Hippocampal formation (tissue), 2 donors: ENCODE data around the gene RFX2.

Source experiments
- DNase-seq, 2 donors: peaks; one replicate each; lab custom pipeline; 2025; lab: John Stamatoyannopoulos, UW

Gene RFX2

GRCh38 chr19:5955636-5955935, 154.7 kb downstream of the RFX2 start:
- DNase-seq = no peak

- no peak for DNase-seq
Observed at GRCh38 chr19:5954293-5954692, 156.0 kb downstream of the RFX2 start.

- no peak for DNase-seq
Observed at GRCh38 chr19:5953680-5954213, 156.6 kb downstream of the RFX2 start.

- DNase-seq = no peak
Observed at GRCh38 chr19:5953030-5953589, 157.2 kb downstream of the RFX2 start.

GRCh38 chr19:5952193-5953029, 157.9 kb downstream of the RFX2 start:
- no peak for DNase-seq

- peak in 1 of 2 donors; percentile 23 for DNase-seq
Observed at GRCh38 chr19:5951338-5951861, 158.9 kb downstream of the RFX2 start.

GRCh38 chr19:5950741-5951140, 159.6 kb downstream of the RFX2 start:
- DNase-seq = no peak

- DNase-seq = no peak
Observed at GRCh38 chr19:5949792-5950305, 160.5 kb downstream of the RFX2 start.

GRCh38 chr19:5948752-5949564, 161.3 kb downstream of the RFX2 start:
- DNase-seq = no peak

GRCh38 chr19:5947435-5947834, 162.9 kb downstream of the RFX2 start:
- peak; percentile 75 to 82 for DNase-seq

- DNase-seq = no peak
Observed at GRCh38 chr19:5943623-5944022, 166.7 kb downstream of the RFX2 start.
